CD14-positive monocyte (primary cell): ENCODE data around the gene CDH6. TPM values are rescaled to one million over a fixed set of nuclear protein-coding genes. Genes with fewer than 3 reads are reported as not detected.

Experiments used
- DNase-seq, 3 donors: peaks; one replicate each; pipeline ENCODE4 v3.0.0-alpha.2; 2011 to 2022
- H2AFZ ChIP-seq: 2 replicates; pipeline ENCODE4 v1.6.0; 2012; ENCODE audit warnings: mild to moderate bottlenecking, low read depth, low read length, inconsistent platforms; ENCODE audit not compliant: insufficient read depth, poor library complexity, severe bottlenecking
- H3K27ac ChIP-seq, 2 donors: 1 replicate in 1 of 2; 2 replicates in 1 of 2; pipeline ENCODE4 v1.5.1; 2012 to 2013; ENCODE audit warnings: low read length in 2 of 2, control low read depth in 1 of 2, inconsistent platforms in 1 of 2, low read depth in 1 of 2, mild to moderate bottlenecking in 1 of 2
- H3K27me3 ChIP-seq, 2 donors: one replicate each; pipeline versions ENCODE4 v1.6.0 to v1.6.1; 2011 to 2013; ENCODE audit warnings: low read length in 2 of 2; ENCODE audit not compliant: control insufficient read depth in 2 of 2, insufficient read depth in 2 of 2
- H3K36me3 ChIP-seq, 2 donors: replicated peaks in 1 of 2; 1 replicate in 1 of 2; 2 replicates in 1 of 2; pipeline versions ENCODE4 v1.5.1 to v1.6.1; 2012 to 2013; ENCODE audit warnings: low read length in 2 of 2, control low read depth in 1 of 2, inconsistent platforms in 1 of 2, mild to moderate bottlenecking in 1 of 2; ENCODE audit not compliant: insufficient read depth in 2 of 2, control insufficient read depth in 1 of 2
- H3K4me1 ChIP-seq, 2 donors: 1 replicate in 1 of 2; 2 replicates in 1 of 2; pipeline versions ENCODE4 v1.5.1 to v1.6.1; 2012 to 2013; ENCODE audit warnings: low read length in 2 of 2, control low read depth in 1 of 2, inconsistent platforms in 1 of 2, mild to moderate bottlenecking in 1 of 2, moderate library complexity in 1 of 2; ENCODE audit not compliant: insufficient read depth in 2 of 2, control insufficient read depth in 1 of 2
- H3K4me2 ChIP-seq: replicated peaks from 2 replicates; pipeline ENCODE3; 2012; ENCODE audit warnings: low read length, moderate library complexity, mild to moderate bottlenecking; ENCODE audit not compliant: poor library complexity, severe bottlenecking; ENCODE audit errors: extremely low read depth
- H3K4me3 ChIP-seq, 3 experiments: fragments of 200-600 bp in 1 of 3; sonication (generic) in 1 of 3; replicated peaks in 1 of 3; 1 replicate in 2 of 3; 2 replicates in 1 of 3; pipeline ENCODE4 v1.5.1; 2011 to 2013; ENCODE audit warnings: low read length in 3 of 3, mild to moderate bottlenecking in 3 of 3, control low read depth in 2 of 3, low read depth in 2 of 3, inconsistent platforms in 1 of 3, moderate library complexity in 1 of 3
- H3K79me2 ChIP-seq: 2 replicates; pipeline ENCODE4 v1.6.0; 2012; ENCODE audit warnings: mild to moderate bottlenecking, control low read depth, inconsistent platforms, low read length, moderate library complexity; ENCODE audit not compliant: insufficient read depth
- H3K9ac ChIP-seq: 2 replicates; pipeline ENCODE4 v1.6.0; 2017; ENCODE audit warnings: low read length, mild to moderate bottlenecking; ENCODE audit not compliant: insufficient read depth, poor library complexity, severe bottlenecking
- H3K9me3 ChIP-seq, 2 donors: replicated peaks in 1 of 2; 1 replicate in 1 of 2; 2 replicates in 1 of 2; pipeline versions ENCODE4 v1.5.1 to v1.6.1; 2012 to 2013; ENCODE audit warnings: low read length in 2 of 2, control low read depth in 1 of 2; ENCODE audit not compliant: control insufficient read depth in 1 of 2, insufficient read depth in 1 of 2
- H4K20me1 ChIP-seq: 2 replicates; pipeline ENCODE4 v1.6.0; 2012; ENCODE audit warnings: mild to moderate bottlenecking, low read length, control low read depth, moderate library complexity; ENCODE audit not compliant: insufficient read depth
- H3K27ac Mint-ChIP-seq, 7 donors: one replicate each; pipeline ENCODE4 v1.8.0; 2020; ENCODE audit warnings: mild to moderate bottlenecking in 7 of 7, mixed read lengths in 7 of 7, moderate library complexity in 6 of 7, inconsistent platforms in 2 of 7
- H3K27me3 Mint-ChIP-seq, 3 donors: one replicate each; pipeline ENCODE4 v1.8.0; 2021 to 2022; ENCODE audit warnings: low read depth in 3 of 3, mild to moderate bottlenecking in 3 of 3, mixed read lengths in 3 of 3, moderate library complexity in 3 of 3, inconsistent platforms in 1 of 3
- H3K36me3 Mint-ChIP-seq, 2 donors: one replicate each; pipeline ENCODE4 v1.8.0; 2020; ENCODE audit warnings: mixed read lengths in 2 of 2, inconsistent platforms in 1 of 2, mild to moderate bottlenecking in 1 of 2
- H3K4me1 Mint-ChIP-seq: one replicate; pipeline ENCODE4 v1.8.0; 2020; ENCODE audit warnings: mild to moderate bottlenecking, mixed read lengths
- H3K4me3 Mint-ChIP-seq, 2 donors: one replicate each; pipeline ENCODE4 v1.8.0; 2020; ENCODE audit warnings: mild to moderate bottlenecking in 2 of 2, mixed read lengths in 2 of 2, moderate library complexity in 1 of 2
- H3K9me3 Mint-ChIP-seq, 7 donors: one replicate each; pipeline ENCODE4 v1.8.0; 2020 to 2022; ENCODE audit warnings: mixed read lengths in 7 of 7, mild to moderate bottlenecking in 6 of 7, moderate library complexity in 6 of 7, inconsistent platforms in 2 of 7
- CTCF ChIP-seq: fragments of 200-600 bp; IDR thresholded peaks from one replicate; pipeline ENCODE4 v1.8.0; 2022; ENCODE audit warnings: antibody characterized with exemption, mild to moderate bottlenecking
- WGBS: methylation state at CpG from one replicate; pipeline ENCODE4 v1.1.5; 2013; ENCODE audit warnings: missing lambda C conversion rate; ENCODE audit not compliant: insufficient coverage; 5-methylcytosine and 5-hydroxymethylcytosine counted together
- intact Hi-C, 2 donors: fragments of 100-400 bp; cut with micrococcal nuclease; formaldehyde crosslinking; loops; one replicate each; pipeline versions ENCODE4 v1.15.0 to v1.15.1; 2023
- polyA plus RNA-seq, 3 donors: library from polyadenylated mRNA; depleted of rRNA in 1 of 3; unstranded in 2 of 3; stranded (reverse) in 1 of 3; fragments of 300-500 nt in 2 of 3; fragments of >200 nt in 1 of 3; fragmentation: Illumina TruSeq in 2 of 3; gene quantifications; 1 replicate in 2 of 3; 2 replicates in 1 of 3; pipeline ENCODE4 v1.2.3, GENCODE V29; 2012 to 2021

Gene CDH6
- polyA plus RNA-seq, 3 donors = not detected

GRCh38 chr5:31215236-31215635 is 21.8 kb downstream of the CDH6 start:
- no peaks in the 10 kb centered on the region for H4K20me1 ChIP-seq
- peaks cover 0 to 2% (median 0%) of the 10 kb centered on the region in 7 donors for H3K9me3 Mint-ChIP-seq
- no peak for TF ChIP-seq CTCF

GRCh38 chr5:31217446-31217845 is 24.0 kb downstream of the CDH6 start:
- peaks cover 0 to 1% (median 0%) of the 10 kb centered on the region in 7 donors for H3K9me3 Mint-ChIP-seq
- H3K4me1 Mint-ChIP-seq = no peaks in the 10 kb centered on the region

More at GRCh38 chr5:31215236-31215635, 21.8 kb downstream of the CDH6 start:
- no peak overlapping the region for H3K4me3 Mint-ChIP-seq
- Histone ChIP-seq H3K4me3 (no peak overlapping the region), H3K27ac (no peak overlapping the region), H3K79me2 (no peaks in the 10 kb centered on the region), H3K36me3 (no peaks in the 10 kb centered on the region), H3K9ac (no peak overlapping the region), H3K4me2 (no peak overlapping the region), H2AFZ (no peak overlapping the region), H3K27me3 (no peaks in the 10 kb centered on the region), H3K4me1 (no peaks in the 10 kb centered on the region), H3K9me3 (no peaks in the 10 kb centered on the region)
- no peaks in the 10 kb centered on the region for H3K4me1 Mint-ChIP-seq
- peaks cover 0 to 2% (median 0%) of the 10 kb centered on the region in 3 donors for H3K27me3 Mint-ChIP-seq
- DNase-seq = no peak
- intact Hi-C loops = no loop called here
- H3K36me3 Mint-ChIP-seq = no peaks in the 10 kb centered on the region
- no peak overlapping the region for H3K27ac Mint-ChIP-seq

More at GRCh38 chr5:31217446-31217845, 24.0 kb downstream of the CDH6 start:
- H3K4me3 Mint-ChIP-seq = no peak overlapping the region
- Histone ChIP-seq H3K9ac (no peak overlapping the region), H3K4me1 (no peaks in the 10 kb centered on the region), H3K4me3 (no peak overlapping the region), H3K36me3 (no peaks in the 10 kb centered on the region), H2AFZ (no peak overlapping the region), H3K27ac (no peak overlapping the region), H3K4me2 (no peak overlapping the region), H4K20me1 (no peaks in the 10 kb centered on the region), H3K27me3 (no peaks in the 10 kb centered on the region), H3K79me2 (no peaks in the 10 kb centered on the region), H3K9me3 (no peaks in the 10 kb centered on the region)
- no peaks in the 10 kb centered on the region for H3K36me3 Mint-ChIP-seq
- WGBS = no CpG with 5 or more reads among the region's 2 CpGs
- no peak for DNase-seq
- peaks cover 0 to 3% (median 0%) of the 10 kb centered on the region in 3 donors for H3K27me3 Mint-ChIP-seq
- no peak overlapping the region for H3K27ac Mint-ChIP-seq
- TF ChIP-seq CTCF = no peak
- intact Hi-C loops = no loop called here
